GM21619 (cell line): Measurements from ENCODE around the gene ISL2.
A peak's percentile ranks its signal among the peaks of the same experiment; 100 is the strongest.
"Not testable (repeated sequence)": the region's sequence is repeated elsewhere in the genome, so short reads cannot be mapped to it uniquely, and the experiment has no call there.

Source experiments
- ATAC-seq: cut with Tn5 transposase; IDR thresholded peaks from one replicate; pipeline ENCODE4 v1.9.1; 2021; ENCODE audit not compliant: unreplicated experiment

The ISL2 gene

GRCh38 chr15:76336254-76337058, at the start of gene ISL2:
Gene ISL2 (plus strand): TSS chr15:76336773. CDS start chr15:76336884, 111 bp downstream.
- ATAC-seq = peak; percentile 39

- no peak for ATAC-seq
Observed at GRCh38 chr15:76289582-76289981, 47.0 kb upstream of the ISL2 start.

GRCh38 chr15:76293361-76293760, 43.2 kb upstream of the ISL2 start:
- no peak for ATAC-seq

GRCh38 chr15:76294463-76294862, 42.1 kb upstream of the ISL2 start:
- ATAC-seq = not testable (repeated sequence)

GRCh38 chr15:76296849-76297248, 39.7 kb upstream of the ISL2 start:
- ATAC-seq = no peak

GRCh38 chr15:76297951-76298350, 38.6 kb upstream of the ISL2 start:
- not testable (repeated sequence) for ATAC-seq

GRCh38 chr15:76298986-76299385, 37.6 kb upstream of the ISL2 start:
- no peak for ATAC-seq

- no peak for ATAC-seq
Observed at GRCh38 chr15:76299786-76300185, 36.8 kb upstream of the ISL2 start.

- ATAC-seq = no peak
Observed at GRCh38 chr15:76303909-76304308, 32.7 kb upstream of the ISL2 start.

GRCh38 chr15:76309601-76310330, 26.8 kb upstream of the ISL2 start:
- ATAC-seq = no peak

- no peak for ATAC-seq
Observed at GRCh38 chr15:76310475-76311099, 26.0 kb upstream of the ISL2 start.

GRCh38 chr15:76311100-76311953, 25.2 kb upstream of the ISL2 start, which contains the start of gene ETFA:
Gene ETFA (minus strand): TSS chr15:76311469. CDS start chr15:76311388, 81 bp downstream.
- peak; percentile 96 for ATAC-seq

GRCh38 chr15:76312540-76313174, 23.9 kb upstream of the ISL2 start:
- no peak for ATAC-seq

- not testable (repeated sequence) for ATAC-seq
Observed at GRCh38 chr15:76313175-76313567, 23.4 kb upstream of the ISL2 start.

- no peak for ATAC-seq
Observed at GRCh38 chr15:76313731-76314130, 22.8 kb upstream of the ISL2 start.

- ATAC-seq = no peak
Observed at GRCh38 chr15:76320012-76320411, 16.6 kb upstream of the ISL2 start.

- no peak for ATAC-seq
Observed at GRCh38 chr15:76321171-76321570, 15.4 kb upstream of the ISL2 start.

GRCh38 chr15:76321602-76322001, 15.0 kb upstream of the ISL2 start:
- no peak for ATAC-seq

- no peak for ATAC-seq
Observed at GRCh38 chr15:76324066-76324465, 12.5 kb upstream of the ISL2 start.

- ATAC-seq = no peak
Observed at GRCh38 chr15:76325704-76326103, 10.9 kb upstream of the ISL2 start.
